HG03139 (cell line): ENCODE measurements around the gene EID3.
"Not testable (repeated sequence)": the region's sequence is repeated elsewhere in the genome, so short reads cannot be mapped to it uniquely, and the experiment has no call there.

Experiments used
- ATAC-seq: cut with Tn5 transposase; IDR thresholded peaks from one replicate; pipeline ENCODE4 v1.9.1; 2021; ENCODE audit not compliant: unreplicated experiment

EID3 gene

DNA sequence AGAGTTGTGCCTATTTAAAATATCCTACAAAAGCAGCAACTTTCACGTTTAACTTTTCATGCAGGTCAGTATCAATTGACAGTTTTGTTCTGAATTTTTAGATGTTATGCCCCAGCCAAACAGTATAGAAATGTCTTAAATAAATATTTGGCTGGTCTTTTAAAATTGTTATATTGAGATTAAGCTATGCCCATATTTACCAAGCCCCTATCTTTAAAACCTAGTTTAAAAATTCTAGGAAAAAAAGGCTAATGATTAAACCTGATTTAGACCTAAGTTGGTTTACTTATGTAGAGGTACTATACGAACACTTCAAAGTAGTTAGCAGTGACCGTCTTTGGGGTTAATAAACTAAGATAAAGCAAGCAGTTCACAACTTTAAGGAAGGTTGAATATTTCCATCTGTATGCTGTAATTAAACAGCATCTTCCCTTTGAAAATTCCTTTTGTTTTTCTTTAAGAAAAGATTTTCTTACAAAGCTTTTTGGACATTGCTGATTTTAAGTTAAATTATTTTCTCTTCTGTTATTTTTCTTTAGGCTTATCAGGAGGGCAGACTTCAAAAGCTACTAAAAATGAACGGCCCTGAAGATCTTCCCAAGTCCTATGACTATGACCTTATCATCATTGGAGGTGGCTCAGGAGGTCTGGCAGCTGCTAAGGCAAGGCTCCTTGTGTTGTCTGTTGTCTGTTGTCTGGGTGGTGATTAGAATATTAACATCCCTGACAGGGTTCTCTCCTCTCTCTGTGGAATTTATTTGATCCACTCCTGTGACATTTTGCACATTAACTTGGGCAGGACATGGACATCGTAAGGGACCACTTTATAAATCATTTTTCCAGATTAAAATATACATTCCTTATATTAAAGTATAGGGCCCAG lies 7.5 kb downstream of the EID3 start:
- no peak for ATAC-seq

DNA sequence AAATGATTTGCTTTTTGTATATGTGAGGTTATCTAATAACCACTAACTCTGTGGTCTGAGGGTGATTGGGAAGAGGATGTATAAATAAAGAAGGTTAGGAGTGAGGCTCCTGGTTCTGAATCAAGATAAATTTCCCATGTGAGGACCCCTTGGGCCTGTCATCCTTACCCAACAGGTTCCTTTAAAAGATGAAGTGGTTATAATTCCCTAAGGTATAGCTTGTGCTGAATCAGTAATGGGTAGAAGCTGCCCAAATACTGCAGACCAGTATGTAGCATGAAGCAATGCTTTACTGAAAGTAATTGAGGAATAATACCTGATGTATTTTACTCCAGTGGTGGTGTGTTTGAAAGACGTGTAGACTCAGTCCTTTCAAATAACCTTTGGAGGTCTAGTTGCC lies 8.7 kb downstream of the EID3 start:
- ATAC-seq = no peak

DNA sequence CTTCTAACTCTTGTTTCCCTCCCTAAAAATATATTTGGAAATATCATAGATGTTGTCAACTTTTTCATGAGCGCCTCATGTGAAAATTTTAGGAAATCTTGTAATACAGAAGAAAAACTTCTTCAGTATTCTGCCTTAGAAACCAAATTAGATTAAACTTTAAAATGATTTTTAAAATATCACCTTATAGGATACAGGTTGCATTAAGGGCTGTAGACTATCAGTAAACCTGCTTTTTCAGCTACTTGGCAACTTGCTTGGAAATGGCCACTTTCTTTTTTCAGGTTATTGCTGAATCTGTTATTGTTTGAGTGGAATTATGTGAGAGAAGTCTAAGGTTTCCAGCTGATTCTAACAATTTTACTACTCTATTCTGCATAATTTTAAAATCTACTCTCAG lies 9.1 kb downstream of the EID3 start:
- no peak for ATAC-seq

DNA sequence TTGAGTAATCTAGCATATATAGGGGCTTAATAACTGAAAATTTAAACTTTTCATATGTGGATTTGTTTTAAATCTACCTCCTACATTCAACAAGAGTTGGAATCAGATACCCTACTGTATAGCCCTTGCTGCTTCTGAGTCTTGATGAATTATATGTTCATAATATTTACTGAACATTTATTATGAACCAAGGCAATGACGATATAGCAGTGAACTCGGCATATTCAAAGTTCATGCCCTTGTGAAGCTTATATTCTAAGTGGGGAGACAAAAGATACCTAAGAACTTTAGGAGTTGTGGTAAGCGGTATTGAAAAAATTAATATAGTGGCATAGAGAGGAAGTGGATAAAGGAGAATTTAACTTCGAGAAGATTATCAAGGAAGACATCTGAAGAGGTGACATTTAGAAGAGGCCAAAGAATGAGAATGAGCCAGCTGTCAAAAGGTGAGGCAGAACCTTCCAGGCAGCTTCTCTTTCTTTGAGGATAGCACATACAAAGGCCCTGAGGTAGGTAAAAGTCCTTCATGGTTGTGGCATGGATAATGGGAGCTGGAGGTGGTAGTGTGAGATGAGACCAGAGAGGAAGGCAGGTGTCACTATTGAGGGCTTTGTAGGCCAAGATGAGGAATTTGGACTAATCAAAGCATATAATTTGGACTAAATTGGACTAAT lies 10.2 kb downstream of the EID3 start:
- ATAC-seq = no peak

DNA sequence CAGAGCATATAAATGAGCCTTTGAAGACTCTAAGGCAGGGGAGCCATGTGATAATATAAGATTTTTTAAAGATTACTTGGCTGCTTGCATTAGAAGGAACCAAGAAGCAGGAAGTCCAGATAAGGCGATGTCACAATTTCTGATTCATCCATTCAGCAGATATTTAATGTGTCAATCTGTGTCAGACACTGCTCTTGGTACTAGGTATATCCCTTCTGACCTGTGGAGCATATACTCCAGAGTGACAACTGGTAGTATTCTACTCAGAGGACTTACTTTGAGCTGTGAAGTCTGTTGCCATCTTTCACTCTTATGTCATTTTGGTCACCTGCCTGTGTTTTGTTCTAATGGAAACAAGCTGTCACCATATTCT lies 10.7 kb downstream of the EID3 start:
- ATAC-seq = no peak

DNA sequence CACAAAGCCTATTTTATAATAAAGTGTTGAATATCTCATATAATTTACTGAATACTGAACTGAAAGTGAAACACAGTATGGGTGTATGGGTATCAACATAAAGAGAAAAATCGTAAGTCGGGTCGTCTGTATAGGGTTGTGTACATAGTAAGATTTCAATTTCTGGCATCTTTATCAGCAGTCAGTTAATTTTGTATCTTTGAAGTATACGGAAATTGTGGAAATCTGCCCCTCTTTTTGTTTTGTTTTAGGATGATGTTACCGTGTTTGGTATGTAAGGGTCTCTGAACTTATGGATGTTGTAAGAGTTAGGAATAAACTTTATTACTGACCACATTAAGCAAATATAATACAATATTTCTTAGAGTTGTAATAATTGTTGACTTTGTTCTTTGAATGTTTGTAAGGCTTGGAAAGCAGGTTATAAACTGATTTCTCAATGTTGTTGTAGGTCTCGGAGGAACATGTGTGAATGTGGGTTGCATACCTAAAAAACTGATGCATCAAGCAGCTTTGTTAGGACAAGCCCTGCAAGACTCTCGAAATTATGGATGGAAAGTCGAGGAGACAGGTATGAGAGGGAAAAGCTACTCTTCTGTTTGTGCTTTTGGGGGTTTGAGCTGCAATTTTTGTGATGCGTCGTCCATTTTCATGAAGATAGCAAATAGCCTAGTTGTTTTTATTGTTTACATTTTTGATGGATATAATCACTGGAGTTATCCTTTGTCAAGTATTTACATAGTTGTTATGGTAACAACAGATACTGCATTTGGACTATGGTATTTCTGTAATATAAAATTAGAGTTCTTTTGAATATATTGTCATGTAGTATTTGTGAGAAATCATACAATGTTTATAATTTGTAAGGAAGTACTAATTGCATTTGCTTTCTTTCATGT lies 12.0 kb downstream of the EID3 start:
- no peak for ATAC-seq

DNA sequence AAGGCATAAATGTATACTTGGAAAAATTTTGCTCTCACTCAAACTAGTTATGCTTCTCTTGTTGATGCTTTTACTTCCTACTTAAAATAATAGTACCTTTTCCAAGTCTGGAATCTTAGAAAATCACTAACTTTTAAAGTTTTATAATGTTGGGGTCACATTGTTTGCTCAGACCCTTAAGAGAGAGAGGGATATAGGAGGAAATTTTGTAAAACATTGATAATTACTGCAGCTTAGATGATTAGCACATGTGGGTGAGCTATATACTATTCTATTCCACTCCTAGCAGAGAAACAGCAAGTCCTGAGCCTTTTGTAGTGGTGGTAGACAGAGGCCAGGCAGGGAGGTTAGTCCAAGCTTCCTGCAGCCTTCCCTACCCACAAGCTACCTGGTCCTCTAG lies 13.4 kb downstream of the EID3 start:
- ATAC-seq = no peak

DNA sequence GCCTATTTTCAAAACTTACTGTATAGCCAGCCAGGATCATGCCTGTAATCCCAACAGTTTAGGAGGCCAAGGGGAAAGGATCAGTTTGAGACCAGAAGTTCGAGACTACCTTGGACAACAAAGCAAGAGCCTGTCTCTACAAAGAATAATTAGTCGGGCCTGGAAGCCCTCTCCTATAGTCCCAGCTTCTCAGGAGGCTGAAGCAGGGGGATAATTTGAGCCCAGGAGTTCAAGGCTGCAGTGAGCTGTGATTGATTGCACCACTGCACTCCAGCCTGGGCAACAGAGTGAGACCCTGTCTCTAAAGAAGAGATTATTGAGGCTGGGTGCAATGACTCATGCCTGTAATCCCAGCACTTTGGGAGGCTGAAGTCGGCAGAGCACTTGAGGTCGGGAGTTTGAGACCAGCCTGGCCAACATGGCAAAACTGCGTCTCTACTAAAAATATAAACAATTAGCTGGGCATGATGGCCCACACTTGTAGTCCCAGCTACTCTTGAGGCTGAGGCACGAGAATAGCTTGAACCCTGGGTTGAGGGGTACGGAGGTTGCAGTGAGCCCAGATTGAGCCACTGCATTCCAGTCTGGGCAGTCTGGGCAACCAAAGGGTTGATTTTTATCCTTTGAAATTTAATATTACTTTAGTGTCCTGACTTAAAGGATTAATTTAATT lies 14.1 kb downstream of the EID3 start:
- ATAC-seq = no peak

DNA sequence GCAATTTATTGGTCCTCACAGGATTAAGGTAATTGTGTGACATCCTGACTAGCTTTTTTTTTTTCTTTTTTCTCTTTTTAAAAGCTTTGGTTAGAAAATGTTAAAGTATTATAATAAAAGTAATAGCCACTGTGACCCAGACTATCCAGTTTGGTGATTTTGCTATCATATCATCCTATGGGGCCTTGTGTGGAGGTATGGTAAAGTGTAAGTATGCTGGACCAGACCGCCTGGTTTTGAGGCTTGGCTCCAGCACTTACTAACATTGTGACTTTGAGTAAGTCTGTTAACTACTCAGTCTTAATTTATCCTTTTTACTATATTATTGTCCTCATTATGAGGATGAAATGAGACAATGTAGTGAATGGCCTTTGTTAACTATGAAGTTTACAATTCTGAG lies 15.5 kb downstream of the EID3 start:
- ATAC-seq = no peak

DNA sequence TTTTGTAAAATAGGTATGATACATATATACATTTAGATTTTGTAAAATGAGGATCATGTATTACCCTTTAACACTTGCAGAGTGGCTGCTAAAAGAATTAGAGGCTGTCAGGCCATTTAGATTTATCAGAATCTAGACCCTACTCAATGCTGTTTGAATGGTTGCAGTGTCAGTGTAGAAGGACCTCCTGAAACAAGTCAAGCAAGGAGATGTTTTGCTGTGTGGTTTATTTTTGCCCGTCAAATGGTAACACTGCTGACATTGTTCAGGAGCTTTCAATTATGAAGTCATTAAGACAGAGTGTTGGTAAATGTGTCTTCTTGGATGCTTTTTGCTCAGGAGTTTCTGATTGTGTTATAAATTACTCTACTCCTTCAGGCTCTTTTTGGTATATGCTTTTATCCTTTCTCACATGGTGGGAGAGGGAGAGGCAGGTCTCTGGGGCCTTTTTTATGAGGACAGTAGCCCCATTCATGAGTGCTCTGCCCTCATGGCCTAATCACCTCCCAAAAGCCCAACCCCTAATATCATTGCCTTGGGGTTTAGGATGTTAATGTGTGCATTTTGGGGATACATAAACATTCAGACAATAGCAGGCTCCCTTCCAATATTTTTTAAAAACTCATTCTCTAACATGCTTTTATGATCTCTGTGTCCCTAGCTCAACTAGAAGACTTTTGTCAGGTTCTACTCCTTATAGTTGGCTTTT lies 16.5 kb downstream of the EID3 start:
- ATAC-seq = no peak

DNA sequence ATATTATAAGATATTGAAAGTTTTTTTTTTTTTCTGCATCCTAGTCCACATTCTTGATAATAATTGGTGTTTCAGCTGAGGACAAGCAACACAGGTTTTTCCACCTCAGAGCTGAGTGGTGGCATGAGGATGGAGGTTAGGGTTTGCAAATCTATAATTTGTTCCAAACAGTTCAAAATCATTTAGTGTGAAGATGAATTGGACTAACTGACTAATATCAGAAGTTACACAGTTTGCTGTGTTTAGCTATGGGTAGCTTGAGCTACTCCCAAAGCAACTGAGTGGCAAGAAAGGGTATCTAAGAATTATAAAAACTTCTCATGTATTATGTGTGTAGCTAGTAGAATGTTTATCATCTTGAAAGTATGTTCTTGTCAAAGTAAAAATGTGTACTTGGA lies 17.1 kb downstream of the EID3 start:
- ATAC-seq = no peak

DNA sequence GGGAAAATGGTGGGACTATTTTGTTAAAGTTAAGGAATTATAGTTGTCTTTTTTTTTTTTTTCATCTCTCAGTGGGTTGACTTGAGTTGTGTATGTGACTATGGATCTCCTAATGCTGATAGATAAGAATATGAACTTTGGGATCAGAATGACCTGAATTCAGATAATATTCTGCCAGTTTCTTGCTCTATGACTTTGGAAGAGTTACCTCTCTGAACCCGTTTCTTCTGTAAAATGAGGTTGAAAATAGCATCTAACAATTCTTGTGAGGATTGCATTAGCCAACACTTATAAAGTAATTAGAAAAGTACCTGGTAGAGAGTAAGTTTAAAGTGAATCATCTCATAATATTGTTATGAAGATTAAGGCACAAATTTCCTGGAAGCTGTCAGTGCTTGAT lies 18.4 kb downstream of the EID3 start:
- ATAC-seq = no peak

DNA sequence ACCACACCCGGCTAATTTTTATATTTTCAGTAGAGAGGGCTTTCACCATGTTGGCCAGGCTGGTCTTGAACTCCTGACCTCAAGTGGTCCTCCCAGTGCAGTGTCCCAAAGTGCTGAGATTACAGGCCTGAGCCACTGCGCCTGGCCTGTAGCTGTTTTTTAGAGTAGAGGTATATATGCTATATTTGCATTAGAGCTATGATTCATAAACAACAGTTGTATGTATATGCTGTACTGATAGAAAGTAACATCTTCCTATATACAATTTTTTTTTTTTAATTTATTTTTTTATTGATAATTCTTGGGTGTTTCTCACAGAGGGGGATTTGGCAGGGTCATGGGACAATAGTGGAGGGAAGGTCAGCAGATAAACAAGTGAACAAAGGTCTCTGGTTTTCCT lies 19.0 kb downstream of the EID3 start:
- not testable (repeated sequence) for ATAC-seq

DNA sequence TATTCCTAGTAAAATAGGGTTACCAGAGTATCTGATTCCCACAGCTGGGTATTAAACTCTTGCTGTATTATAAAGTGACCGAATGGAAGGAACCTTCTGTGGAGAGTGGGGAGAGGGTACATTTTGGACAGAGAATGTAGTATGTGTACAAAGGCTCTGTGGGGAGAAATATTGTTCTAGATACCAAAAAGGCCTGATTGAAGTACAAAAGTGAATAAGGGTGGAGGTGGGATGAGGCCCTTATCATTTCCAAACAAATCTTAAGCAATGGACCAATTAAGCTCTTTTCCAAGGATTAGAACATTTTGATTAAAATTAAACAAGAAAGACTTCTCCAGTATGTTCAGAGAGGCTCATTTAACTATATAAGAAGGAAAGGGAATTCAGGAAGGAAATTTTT lies 20.4 kb downstream of the EID3 start:
- no peak for ATAC-seq

DNA sequence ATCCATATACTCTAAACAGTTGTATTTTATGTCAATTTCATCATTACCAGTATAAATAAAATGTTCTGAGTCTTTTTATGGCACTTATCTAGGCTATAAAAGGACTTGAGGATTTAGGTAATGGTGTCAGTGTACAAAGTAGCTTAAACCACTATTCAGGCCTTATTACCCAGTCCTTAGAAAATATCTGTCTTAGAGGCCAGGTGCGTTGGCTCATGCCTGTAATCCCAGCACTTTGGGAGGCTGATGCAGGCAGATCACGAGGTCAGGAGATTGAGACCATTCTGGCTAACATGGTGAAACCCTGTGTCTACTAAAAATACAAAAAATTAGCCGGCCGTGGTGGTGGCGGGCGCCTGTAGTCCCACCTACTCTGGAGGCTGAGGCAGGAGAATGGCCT lies 24.7 kb downstream of the EID3 start:
- not testable (repeated sequence) for ATAC-seq

DNA sequence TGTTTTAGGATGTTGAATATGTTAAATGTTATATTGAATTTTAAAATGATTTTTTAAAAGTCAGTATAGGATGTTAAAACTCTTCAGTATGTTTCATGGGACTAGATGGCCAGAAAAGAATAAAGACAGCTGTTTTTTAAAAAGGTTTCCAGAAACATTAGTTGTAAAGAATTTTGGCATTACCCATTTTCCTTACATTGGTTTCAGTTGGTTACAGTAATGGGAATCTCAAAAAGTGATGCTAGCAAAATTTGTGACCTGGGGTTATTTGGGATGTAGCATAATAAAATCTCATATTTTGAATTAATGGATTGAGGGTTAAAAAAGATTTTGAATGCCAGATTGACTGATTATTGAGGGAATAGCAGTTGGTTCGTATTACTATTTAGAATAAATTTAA lies 25.3 kb downstream of the EID3 start:
- no peak for ATAC-seq

DNA sequence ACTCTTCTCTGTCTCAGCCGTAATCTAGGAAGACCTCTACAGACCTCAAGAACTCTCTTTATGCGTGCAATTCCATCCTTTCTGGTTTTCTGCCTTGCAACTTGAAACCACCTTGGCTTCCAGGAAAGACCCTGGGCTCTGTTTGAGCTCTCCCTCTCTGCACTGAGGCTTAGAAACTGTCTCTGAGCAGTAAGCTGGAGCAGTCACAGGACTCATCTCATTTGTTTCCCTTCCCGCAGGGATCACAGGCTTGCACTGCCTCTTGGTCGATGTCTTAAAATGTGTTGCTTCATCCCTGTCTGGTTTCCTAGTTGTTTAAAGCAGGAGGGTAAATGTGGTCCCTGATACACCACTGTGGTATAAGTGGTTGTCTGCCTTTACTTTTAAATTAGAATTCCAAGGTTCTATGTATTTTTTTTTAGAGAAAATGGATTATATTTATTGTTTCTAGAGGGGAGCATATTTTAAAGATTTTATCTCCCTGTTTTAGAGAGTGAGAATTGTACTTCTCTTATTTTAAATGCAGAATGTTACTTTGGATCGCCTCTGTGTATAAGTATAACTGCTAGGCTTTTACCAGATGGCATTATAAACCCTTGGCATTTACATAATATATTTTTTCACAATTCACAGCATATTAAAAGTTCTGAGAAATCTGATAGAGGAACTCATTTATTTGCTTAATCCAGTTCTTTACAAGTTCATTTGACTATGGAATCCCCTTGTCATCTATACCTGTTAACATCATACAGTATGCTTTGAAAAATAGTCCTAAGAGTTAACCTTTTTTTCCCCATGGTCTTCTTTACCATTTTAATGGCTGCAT lies 26.4 kb downstream of the EID3 start:
- ATAC-seq = no peak

DNA sequence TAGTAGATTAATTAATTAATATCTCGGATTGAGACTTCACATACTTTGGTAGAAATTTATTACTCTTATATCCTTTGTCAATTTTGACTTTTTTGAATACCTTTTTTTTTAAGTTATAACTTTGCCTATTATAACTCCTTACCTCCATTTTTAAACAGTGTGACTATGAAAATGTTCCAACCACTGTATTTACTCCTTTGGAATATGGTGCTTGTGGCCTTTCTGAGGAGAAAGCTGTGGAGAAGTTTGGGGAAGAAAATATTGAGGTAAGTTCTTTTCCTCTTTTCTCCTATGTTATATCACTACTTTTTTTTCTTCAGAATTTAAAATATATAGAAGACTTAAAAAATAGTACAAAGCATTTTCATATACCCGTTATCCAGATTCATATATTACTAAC lies 27.8 kb downstream of the EID3 start:
- ATAC-seq = no peak

DNA sequence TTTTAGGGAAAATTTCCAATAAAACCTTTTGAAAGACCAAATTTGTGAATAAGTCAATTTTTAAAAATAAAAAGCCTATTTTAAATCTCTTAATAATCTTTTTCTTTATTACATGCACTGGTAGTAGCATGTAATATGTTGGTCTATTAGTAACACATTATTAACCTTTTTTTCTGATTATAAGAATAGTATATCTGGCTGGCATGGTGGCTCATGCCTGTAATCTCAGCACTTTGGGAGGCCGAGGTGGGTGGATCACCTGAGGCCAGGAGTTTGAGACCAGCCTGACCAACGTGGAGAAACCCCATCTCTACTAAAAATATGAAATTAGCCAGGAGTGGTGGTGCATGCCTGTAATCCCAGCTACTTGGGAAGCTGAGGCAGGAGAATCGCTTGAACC lies 28.7 kb downstream of the EID3 start:
- not testable (repeated sequence) for ATAC-seq
